SW480 (cell line): Measurements from ENCODE around the gene SPPL3.

Experiments
- DNase-seq: peaks from one replicate; pipeline ENCODE4 v3.0.0-alpha.2; 2016; ENCODE audit warnings: low spot score

SPPL3 gene

GRCh38 chr12:120874547-120875245 lies 29.5 kb downstream of the SPPL3 start:
- DNase-seq: no peak

DNA sequence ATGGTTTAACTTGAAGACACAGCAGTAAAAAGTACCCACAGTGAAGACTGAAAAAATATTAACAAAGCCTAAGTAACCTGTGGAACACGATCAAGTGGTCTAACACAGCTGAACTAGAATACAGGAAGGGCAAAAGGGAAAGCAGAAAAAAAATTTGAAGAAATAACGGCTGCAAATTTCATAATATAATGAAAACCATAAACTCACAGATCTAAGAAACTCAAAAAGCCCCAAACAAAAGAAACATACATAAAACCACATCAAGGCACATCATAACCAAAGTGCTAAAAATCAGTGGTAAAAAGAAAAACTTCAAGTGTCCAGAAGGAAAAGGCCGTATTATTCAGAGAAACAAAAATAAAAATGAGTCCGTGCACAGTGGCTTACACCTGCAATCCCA lies 30.9 kb downstream of the SPPL3 start:
- DNase-seq: no peak

- no peak for DNase-seq
Observed at GRCh38 chr12:120872487-120872886, 31.7 kb downstream of the SPPL3 start.

DNA sequence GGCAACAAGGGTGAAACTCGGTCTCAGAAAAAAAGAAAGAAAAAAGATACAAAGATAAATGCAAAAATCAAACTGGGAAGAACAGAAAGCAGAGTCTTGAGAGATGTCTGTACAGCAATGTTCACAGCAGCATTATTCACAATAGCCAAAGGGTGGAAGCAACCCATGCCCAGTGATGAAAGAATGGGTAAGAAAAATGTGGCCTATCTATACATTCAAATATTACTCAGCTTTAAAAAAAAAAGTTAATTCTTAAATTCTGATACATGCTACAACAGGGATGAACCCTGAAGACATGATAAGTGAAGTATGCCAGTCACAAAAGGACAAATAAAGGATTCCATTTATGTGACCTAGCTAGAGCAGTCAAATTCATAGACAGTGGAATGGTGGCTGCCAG lies 33.7 kb downstream of the SPPL3 start:
- DNase-seq: no peak

- DNase-seq: no peak
Observed at GRCh38 chr12:120869376-120869775, 34.8 kb downstream of the SPPL3 start.

GRCh38 chr12:120866108-120866507 lies 38.0 kb downstream of the SPPL3 start:
- DNase-seq: no peak

- no peak for DNase-seq
Observed at GRCh38 chr12:120865098-120865497, 39.1 kb downstream of the SPPL3 start.

DNA sequence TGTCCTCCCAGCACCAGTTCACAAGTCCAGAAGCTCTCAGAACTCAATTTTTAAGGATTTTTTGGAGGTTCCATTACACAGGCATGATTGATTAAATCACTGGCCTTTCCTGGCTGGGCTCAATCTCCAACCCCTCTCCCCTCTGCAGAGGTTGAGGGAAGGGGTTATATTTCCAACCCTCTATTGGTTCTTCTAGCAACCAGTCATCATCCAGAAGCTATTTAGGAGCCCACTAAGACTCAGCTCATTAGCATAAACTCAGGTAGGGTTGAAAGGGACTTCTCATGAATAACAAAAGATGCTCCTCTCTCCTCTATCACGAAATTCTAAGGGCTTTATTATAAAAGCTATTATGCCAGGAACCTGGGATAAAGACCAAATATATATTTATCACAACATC lies 41.5 kb downstream of the SPPL3 start:
- DNase-seq: no peak

DNA sequence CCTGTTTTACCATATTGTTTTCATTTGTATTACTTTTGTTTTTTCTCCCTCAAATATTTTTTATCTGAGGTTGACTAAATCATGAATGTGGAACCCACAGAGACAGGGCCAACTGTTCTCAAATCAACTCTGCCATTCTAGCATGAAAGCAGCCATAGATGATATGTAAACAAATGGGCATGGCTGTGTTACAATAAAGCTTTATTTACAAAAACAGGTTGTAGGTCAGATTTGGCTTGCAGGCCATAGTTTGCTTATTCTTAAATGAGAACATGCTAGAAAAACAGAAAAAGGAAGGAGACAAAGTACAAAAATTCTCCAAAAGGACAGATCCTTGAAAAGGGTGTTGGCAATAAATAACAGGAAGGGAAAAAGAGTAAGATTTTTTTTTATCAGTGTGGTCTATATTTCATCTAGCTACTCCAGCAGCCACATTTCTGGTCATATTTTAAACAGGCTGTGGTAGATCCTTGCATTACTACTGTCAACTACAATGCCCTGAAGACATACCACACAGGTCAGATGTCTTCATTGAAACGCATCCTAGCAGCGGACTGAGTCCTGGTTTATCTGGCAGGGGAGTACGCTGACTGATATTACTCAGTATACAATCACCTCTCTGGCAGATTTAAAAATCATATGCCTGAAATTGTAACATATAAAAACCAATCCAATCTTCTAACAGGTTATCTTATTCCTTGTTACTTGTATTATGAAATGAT lies 42.9 kb downstream of the SPPL3 start:
- no peak for DNase-seq

DNA sequence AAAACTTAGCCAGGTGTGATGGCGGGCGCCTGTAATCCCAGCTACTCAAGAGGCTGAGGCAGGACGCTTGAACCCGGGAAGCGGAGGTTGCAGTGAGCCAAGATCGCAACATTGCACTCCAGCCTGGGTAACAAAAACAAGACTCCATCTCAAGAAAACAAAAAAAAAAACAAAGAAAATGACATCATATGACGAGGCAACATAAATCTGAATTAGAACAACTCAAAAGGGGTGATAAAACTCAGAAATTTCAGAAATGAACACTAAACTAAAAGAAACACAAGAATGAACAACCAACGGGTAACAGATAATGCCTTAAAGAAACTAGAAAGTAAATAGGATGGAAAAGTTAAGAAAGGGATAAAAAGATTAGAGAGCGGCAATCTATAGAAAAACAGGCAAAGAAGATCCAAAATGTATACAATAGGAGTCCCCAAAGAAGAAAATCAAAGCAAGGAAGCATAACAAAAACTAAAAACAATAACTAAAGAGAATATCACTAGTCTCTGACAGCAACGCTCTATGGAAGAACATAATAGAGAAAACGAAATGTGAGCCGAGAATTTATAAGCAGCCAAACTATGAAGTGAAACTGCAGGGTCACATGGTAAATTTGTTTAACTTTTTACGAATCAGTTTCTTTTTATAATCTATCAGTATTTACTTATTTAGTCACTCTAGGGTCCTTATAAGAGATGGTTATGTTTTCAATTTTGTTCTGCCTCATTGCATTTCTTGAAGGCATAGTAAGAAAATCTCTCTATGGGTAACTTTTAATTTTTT lies 45.7 kb downstream of the SPPL3 start:
- no peak for DNase-seq

GRCh38 chr12:120856980-120857379 lies 47.2 kb downstream of the SPPL3 start:
- DNase-seq: peak; percentile 9

GRCh38 chr12:120855823-120856588 lies 48.2 kb downstream of the SPPL3 start:
- no peak for DNase-seq

DNA sequence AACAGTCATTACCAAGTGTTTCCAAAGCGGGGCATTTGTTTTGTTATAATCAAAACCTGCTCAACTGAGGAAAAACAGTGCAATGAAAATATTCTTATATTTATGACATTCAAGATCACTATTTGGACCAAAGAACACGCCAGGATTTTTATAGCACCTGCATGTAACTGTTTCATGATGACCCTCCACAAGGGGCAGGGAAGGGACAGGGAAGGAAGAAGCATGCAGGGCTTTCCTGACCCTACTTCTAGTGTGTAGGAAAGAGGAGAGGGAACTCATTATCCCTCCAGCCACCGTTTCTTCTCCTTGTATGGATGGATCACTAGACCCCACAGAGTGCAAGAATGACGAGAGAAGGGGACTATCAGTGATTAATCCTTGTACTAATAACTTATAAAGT lies 49.4 kb downstream of the SPPL3 start:
- DNase-seq: no peak

DNA sequence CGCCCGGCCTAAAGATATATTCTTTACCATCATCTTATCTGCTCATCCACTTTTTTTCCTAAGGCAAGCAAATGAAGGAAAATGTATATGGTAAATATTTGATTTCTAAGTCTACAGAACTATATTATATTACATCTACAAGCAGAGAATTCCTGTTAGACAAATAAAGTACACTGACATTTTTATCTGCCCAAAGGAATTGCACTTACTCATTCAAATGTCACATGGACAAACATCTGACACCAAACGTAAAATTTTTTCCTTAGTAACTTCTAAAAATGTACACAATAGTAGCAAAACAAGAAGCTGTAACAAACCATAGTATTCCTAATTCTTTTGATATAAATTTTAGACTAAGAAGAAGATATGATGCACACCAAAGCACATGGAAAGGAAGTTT lies 51.0 kb downstream of the SPPL3 start:
- no peak for DNase-seq

DNA sequence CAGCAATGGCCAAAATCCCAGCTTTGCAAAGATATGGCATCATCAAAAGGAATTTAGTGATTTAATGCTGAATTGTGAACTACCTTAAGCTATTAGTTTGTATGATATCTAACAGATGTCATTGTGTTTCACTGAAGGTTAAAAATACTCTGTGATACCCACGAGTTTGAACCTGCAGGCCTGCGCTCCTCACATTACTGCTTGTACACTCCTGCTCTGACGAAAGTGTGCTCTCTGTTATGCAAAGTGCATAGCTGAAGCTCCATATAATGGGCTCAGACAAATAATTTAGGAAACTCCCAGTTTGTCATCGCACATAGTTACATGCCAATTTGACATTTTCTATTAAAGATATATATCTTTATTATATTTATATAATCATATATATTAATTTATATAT lies 52.2 kb downstream of the SPPL3 start:
- DNase-seq: no peak

- DNase-seq: no peak
Observed at GRCh38 chr12:120851444-120851843, 52.7 kb downstream of the SPPL3 start.

DNA sequence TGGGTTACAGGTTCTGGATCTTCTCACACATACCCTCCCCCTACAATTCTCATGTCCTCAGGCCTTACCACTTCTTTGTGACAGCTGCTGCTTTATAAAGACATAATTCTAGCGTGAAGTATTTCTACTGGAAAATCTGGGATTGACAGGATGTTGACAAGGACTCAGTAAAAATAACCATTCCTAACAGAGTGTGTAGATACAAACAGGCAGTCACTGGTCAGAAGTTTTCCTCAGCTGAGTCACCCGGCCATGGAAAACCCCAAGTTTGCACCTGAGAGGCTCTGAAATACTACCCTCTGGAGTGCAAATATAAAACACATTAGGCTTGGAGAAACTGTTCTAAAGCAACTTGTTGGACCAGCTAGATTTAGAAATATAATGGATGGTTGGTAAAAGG lies 54.4 kb downstream of the SPPL3 start:
- DNase-seq: no peak

DNA sequence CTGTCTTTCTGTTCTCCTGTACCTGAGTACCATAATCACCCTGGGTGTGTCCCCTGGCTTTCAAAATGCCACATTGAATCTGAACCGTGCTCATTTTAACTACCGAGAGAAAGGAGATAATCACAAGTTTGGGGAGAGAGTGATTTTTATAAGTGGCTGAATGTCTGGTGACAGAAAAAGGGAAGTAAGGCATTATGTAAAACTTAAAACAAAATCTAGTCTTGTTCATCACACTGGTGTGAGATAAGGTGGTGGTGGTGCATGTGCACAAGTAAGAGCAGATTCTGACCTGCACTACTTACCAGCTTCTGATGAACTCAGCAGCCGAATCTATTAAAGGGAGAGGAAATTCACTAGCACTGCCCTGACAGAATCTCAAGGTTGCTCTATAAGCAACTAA lies 56.3 kb downstream of the SPPL3 start:
- no peak for DNase-seq

DNA sequence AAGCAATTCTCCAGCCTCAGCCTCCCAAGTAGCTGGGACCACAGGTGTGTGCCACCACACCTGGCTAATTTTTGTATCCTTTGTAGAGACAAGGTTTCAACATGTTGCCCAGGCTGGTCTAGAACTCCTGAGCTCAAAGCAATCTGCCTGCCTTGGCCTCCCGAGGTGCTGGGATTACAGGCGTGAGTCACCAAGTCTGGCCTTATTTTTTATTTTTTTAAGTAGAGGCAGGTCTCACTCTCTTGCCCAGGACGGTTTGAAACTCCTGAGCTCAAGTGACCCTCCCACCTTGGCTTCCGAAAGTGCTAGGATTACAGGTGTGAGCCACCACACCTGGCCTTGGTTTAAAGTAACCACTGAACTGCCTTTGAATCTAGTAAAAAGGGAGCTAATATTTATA lies 56.8 kb downstream of the SPPL3 start:
- no peak for DNase-seq

DNA sequence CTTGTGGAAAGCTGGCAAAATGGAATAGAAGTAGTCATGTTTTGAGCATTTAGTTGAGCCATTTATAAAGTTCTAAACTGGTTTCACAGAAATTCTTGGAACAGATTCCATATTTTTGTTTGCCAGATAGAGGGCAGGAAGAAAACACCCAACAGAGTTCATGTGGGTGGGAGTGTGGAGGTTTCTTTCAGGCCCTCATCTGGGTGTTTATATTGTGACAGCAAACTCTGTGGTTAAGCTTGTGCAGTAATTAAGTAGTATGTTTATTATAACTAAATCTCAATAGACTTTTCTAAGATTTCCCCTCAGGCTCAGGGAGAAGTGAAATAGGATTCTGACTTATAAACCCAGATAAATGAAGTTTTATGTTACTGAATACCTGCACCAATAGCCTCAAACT lies 57.4 kb downstream of the SPPL3 start:
- DNase-seq: no peak

DNA sequence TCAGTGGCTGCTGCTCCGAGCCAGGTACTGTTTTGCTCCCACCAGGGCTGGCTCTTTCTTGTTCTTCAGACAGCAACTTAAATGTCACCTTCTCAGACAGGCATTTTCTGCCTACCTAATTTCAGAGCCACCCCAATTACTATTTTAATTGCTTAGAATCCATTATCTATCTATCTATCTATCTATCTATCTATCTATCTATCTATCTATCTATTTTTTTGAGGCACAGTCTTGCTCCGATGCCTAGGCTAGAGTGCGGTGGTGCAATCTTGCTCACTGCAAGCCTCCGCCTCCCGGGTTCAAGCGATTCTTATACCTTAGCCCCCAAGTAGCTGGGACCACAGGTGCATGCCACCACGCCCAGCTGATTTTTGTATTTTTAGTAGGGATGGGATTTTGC lies 58.5 kb downstream of the SPPL3 start:
- no peak for DNase-seq

GRCh38 chr12:120844768-120845449 lies 59.2 kb downstream of the SPPL3 start:
- no peak for DNase-seq
